NCI-H446 treated with DMSO at 0.1 percent for 48 hours (cell line): Measurements from ENCODE around the gene HEXIM2.
"Not testable (repeated sequence)": the region's sequence is repeated elsewhere in the genome, so short reads cannot be mapped to it uniquely, and the experiment has no call there.

Source experiments
- DNase-seq: peaks from one replicate; lab custom pipeline; 2025; lab: John Stamatoyannopoulos, UW

The HEXIM2 gene

DNA sequence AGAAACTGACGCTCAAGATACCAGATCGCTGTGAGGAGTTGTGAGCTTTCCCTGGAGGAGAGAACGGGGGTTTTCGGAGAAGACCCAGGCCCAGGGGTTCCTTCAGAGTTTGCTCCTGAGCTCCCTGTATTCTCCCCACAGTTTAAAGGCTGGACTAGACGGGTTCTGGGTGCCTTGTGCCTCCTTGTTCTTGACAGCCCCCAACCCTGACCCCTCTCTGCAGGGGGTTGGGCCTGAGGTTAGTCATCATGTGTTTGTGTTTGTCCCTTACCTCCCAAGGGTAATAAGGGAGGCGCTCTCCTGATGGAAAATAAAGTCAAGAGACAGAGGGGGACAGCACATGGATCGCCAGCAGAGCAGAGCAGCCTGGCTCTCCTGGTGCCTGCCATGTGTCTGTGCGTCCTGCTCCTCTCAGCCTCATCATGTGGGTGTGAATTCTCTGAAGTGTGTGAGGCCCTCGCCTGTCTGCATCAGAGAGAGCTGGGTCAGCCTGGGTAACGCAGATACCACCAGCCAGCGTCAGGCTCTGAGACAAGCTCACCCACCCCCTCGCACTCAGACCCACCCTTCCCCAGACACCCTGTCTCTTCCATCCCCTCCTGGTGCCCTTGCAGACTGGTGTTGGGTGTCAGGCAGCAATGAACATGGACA lies 8.7 kb downstream of the HEXIM2 start:
- no peak for DNase-seq

DNA sequence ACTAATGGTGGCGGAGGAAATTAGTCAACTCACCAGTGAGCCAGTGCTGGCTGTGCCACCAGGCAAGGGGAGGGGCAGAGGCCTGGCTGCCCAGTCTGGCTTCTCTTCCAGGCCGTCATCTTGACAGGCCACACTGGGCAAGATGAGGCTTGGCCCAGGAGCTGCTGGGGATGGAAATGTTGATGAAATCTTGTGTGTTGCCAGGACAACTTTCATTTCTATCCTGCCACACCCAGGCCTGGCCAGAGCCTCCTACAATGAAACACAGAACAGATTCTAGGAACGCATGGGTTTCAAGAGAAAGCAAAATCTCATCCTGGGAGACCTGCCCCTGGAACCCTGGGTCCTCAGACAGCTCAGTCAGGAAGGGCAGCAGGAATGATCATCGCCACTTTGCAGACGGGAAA lies 9.3 kb downstream of the HEXIM2 start:
- no peak for DNase-seq

DNA sequence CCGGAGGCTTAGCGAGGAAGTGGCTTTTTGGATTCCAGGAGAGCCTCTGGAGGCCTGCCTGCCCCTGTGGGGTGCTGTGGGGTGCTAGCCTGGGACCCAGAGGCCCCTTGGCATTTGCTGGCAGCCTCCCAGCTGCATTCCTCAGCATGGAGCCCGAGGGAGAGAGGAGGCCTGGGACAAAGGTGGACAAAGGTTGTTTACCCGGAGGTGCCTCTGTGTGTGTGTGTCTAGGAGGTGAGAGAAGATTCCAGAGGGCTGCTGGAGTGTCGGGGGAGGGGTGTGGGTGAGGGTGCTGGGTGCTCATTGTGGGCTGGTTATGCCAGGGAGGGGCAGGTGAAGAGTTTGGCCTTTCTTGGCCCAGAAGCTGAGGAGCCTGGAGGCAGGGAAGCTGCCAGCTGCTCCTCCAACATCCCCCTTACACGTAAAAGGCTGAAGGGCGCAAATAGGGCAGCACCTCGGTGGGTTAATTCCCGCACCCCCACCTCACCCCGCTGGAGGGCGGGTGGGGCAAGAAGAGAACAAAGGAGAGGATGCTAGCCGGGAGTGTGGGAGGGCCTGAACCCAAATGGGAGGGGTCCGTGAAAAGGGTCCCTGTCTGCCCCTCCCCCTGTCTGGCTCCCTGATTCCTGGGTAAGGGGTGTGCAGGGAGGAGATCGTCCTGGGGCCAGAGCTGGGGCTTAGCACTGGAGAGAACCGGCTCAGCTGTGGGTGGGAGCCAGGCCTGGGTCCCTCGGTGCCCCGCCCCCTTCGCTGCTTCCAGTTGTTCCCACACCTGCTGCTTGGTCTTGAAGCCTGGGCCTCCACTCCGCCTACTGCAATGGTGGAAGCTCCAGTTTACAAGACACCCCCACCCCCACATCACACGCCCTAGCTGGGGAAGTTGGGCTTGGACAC lies 9.9 kb downstream of the HEXIM2 start:
- no peak for DNase-seq

- no peak for DNase-seq
These were observed 10.5 kb downstream of the HEXIM2 start for GRCh38 chr17:45172232-45172540.

GRCh38 chr17:45172541-45173286 lies 11.0 kb downstream of the HEXIM2 start:
- DNase-seq: no peak

- no peak for DNase-seq
These were observed 14.1 kb downstream of the HEXIM2 start for GRCh38 chr17:45175759-45176115.

DNA sequence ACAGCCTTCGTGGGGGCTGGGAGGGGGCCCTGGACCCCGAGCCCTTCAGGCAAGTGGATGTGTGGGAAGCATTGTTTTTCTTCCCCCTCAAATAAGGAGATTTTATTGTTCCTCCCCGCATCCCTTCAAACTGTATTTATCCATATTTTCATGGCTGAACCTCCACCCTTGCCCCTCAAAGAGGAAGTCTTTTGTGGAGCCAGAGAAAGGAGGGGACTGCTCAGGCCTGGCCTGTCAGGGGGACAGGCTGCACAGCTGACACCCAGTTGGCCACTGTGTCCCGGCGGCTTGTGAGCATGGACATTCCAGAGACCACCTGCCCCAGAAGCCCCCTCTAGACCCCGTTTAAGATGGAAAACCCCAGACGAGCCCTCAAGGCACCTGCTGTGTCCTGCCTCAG lies 15.9 kb downstream of the HEXIM2 start:
- no peak for DNase-seq

DNA sequence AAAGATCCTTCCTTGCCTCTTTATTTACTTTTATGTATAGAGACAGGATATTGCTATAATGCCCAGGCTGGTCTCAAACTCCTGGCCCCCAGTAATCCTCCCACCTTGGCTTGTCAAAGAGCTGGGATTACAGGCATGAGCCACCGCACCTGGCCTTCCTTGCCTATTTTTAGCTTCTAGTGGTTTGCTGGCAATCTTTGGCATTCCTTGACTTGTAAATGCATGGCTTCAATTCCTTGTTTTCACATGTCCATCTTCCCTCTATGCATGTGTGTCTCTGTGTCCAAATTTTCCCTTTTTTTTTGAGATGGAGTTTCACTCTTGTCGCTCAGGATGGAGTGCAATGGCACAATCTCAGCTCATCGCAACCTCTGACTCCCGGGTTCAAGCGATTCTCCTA lies 22.5 kb downstream of the HEXIM2 start:
- no peak for DNase-seq

DNA sequence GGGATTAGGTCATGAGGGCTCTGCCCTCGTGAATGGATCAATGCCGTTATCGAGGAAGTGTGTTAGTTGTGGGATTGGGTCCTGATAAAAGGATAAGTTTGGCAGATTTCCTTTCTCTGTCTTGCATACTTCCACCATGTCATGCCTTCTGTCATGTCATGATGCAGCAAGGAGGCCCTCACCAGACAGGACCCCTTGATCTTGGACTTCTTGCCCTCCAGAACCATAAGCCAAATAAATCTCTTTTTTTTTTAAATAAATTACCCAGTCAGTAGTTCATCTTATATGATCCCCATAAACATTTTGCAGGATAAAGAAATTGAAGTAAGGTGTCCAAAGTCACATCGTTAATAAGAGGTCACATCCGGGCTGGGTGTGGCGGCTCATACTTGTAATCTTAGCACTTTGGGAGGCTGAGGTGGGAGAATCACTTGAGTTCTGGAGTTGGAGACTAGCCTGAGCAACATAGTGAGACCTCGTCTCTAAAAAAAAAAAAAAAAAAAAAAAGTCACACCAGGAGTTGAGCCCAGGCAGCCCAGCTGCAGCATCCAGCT lies 25.2 kb downstream of the HEXIM2 start:
- DNase-seq: no peak

- DNase-seq: no peak
These were observed 27.3 kb downstream of the HEXIM2 start for GRCh38 chr17:45189009-45189408.

DNA sequence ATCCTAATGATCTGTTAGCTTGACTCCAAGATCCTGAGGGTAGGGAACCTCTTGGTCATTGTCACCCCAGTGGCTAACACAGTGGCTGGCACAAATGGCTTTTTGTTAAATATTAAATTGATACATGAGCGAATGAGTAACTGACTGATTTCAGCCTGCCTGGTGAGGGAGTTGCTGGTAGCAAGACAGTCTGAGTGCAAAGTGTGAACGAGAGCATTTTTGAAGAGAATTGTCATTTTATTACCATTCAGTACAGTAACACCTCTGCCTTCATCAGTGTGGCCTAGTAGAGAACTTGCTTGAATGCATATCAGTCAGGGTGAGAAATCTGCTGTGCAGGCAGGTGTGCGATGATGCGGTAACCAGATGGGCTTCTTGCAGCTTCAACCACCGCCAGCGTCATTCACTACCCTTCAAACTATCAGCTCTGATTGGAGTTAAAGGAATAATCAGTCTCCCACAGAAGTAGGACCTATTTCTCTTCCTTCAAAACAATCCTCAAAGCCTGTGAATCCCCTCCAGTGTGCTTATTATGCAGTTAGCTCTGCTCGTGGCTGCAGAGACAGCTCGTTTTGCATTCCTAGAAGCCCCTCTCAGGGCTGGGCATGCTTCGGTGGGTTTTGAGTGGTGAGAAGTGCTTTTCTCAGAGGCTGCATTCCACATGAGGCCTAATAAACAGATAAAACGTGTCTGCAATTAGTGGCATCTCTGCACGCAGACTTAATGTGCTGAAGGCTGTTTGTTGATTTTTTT lies 29.0 kb downstream of the HEXIM2 start:
- no peak for DNase-seq

DNA sequence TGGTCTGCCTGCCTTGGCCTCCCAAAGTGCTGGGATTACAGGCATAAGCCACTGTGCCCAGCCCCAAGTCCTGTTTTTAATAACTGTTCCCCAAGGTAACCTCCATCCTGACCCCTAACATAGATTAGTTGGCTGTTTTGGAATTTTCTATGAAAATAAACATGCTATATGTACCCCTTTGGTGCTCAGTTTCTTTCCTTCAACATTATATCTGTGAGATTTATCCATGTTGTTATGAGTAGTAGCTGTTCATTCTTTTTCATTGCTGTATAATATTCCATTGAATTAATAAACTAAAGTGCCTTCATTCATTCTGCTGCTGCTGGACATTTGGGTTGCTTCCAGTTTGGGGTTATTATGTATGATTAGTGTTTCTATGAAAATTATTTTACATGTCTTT lies 33.7 kb downstream of the HEXIM2 start:
- DNase-seq: no peak

- no peak for DNase-seq
These were observed 35.4 kb downstream of the HEXIM2 start for GRCh38 chr17:45197108-45197507.

- DNase-seq: peak; percentile 38
These were observed 36.1 kb downstream of the HEXIM2 start for GRCh38 chr17:45197555-45198334.

- DNase-seq: no peak
These were observed 39.0 kb downstream of the HEXIM2 start for GRCh38 chr17:45200701-45201100.

DNA sequence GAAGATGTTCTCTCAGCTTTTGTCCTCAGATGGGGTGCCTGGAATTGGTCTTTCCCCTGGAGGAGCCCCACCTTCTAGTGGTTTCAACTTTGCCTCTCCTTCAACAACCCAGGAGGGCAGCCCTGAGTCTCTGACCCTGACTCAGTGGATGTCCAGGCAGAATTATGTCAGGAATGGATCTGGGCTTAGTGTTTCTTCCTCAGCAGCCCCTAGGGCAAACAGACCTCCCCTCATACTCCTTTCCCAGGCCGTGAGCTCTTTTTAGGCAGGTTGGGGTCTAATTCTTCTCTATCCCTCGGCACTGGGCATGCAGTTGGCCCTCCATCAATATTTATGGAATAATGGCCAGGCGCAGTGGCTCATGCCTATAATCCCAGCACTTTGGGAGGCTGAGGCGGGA lies 39.8 kb downstream of the HEXIM2 start:
- no peak for DNase-seq

- DNase-seq: not testable (repeated sequence)
These were observed 40.2 kb downstream of the HEXIM2 start for GRCh38 chr17:45201880-45202279.

DNA sequence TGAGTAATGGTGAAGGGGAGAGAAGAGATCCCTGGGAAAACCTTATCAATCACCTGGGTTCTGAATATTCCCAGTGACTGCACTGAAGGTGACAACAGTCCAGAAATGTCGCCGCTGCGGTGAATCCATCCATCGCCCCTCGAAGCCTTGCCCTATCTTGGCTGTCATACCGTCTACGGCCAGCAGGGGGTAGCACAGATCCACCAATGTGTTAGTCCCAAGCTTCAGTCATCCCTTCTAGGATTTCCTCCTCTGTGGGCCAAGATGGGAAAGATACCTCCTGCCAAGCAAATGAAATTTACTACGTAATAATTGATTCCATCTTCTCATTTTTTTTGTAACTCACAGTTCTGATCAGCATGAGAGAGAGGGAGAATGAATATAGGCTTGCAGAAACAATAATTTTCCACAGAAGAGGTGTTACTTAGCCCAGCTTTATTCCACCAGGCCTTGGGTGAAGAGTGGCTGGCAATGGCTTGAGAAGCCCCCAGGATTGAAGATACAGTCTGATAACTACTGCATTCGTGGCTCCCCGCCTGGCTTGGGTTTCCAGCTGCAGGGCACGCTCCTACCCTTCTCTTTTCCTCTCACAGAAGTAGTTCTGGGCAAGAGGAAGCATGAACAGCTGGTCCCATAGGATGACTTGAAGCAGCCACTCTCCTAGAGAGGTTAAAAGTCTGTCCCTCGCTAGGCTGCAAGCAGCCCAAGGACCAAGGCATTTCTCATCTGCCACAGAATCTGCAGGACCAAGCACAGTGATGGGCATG lies 57.4 kb downstream of the HEXIM2 start:
- DNase-seq: peak; percentile 52
